ENCODE results near the gene MIPOL1. TPM values are rescaled to one million over a fixed set of nuclear protein-coding genes. Genes with fewer than 3 reads are reported as not detected.
"Not testable (repeated sequence)": the region's sequence is repeated elsewhere in the genome, so short reads cannot be mapped to it uniquely, and the experiment has no call there.

MIPOL1 gene
- total and polyA plus RNA-seq, 2 donors from 2014 or later, result 4.4 to 14.8 TPM

- no peaks in the 10 kb centered on the region for H3K4me1 ChIP-seq (ENCODE audit: control insufficient read depth in 2 of 3, insufficient read depth in 2 of 3, low read depth in 1 of 3, low read length in 3 of 3)
- H3K9me3 ChIP-seq (ENCODE audit: control insufficient read depth in 2 of 3, insufficient read depth in 1 of 3, low read length in 3 of 3), result peaks cover 0 to 4% (median 0%) of the 10 kb centered on the region in 3 donors
- DNase-seq (no peak), FAIRE-seq (no peak)
- no peak overlapping the region for H3K27ac ChIP-seq (ENCODE audit: low read depth in 2 of 2, low read length in 2 of 2)
- H3K9ac ChIP-seq (ENCODE audit: low read length in 3 of 3), result no peak overlapping the region
- H3K27me3 ChIP-seq (ENCODE audit: control insufficient read depth, insufficient read depth, low read length), result no peaks in the 10 kb centered on the region
- H3K4me3 ChIP-seq (ENCODE audit: low read length in 3 of 3), result no peak overlapping the region
- no peaks in the 10 kb centered on the region for H3K36me3 ChIP-seq (ENCODE audit: control insufficient read depth in 2 of 3, insufficient read depth in 3 of 3, low read length in 3 of 3)
- intact Hi-C loops (cut with DNase I), result no loop called here
- TF ChIP-seq, protein P1, sequence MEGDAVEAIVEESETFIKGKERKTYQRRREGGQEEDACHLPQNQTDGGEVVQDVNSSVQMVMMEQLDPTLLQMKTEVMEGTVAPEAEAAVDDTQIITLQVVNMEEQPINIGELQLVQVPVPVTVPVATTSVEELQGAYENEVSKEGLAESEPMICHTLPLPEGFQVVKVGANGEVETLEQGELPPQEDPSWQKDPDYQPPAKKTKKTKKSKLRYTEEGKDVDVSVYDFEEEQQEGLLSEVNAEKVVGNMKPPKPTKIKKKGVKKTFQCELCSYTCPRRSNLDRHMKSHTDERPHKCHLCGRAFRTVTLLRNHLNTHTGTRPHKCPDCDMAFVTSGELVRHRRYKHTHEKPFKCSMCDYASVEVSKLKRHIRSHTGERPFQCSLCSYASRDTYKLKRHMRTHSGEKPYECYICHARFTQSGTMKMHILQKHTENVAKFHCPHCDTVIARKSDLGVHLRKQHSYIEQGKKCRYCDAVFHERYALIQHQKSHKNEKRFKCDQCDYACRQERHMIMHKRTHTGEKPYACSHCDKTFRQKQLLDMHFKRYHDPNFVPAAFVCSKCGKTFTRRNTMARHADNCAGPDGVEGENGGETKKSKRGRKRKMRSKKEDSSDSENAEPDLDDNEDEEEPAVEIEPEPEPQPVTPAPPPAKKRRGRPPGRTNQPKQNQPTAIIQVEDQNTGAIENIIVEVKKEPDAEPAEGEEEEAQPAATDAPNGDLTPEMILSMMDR (IDR thresholded peaks at IDR 0.05; ENCODE audit: borderline replicate concordance, extremely low read depth, insufficient read depth), result no peak
Observed at GRCh38 chr14:37326434-37326833, 128.7 kb downstream of the MIPOL1 start.

- H3K9me3 ChIP-seq (ENCODE audit: control insufficient read depth in 2 of 3, insufficient read depth in 1 of 3, low read length in 3 of 3); H3K36me3 ChIP-seq (ENCODE audit: control insufficient read depth in 2 of 3, insufficient read depth in 3 of 3, low read length in 3 of 3); intact Hi-C loops (cut with DNase I); H3K4me3 ChIP-seq (ENCODE audit: low read length in 3 of 3); DNase-seq; H3K9ac ChIP-seq (ENCODE audit: low read length in 3 of 3); H3K27ac ChIP-seq (ENCODE audit: low read depth in 2 of 2, low read length in 2 of 2); H3K27me3 ChIP-seq (ENCODE audit: control insufficient read depth, insufficient read depth, low read length); H3K4me1 ChIP-seq (ENCODE audit: control insufficient read depth in 2 of 3, insufficient read depth in 2 of 3, low read depth in 1 of 3, low read length in 3 of 3); FAIRE-seq: not testable (repeated sequence)
Observed at GRCh38 chr14:37327933-37328332, 130.2 kb downstream of the MIPOL1 start.

DNA sequence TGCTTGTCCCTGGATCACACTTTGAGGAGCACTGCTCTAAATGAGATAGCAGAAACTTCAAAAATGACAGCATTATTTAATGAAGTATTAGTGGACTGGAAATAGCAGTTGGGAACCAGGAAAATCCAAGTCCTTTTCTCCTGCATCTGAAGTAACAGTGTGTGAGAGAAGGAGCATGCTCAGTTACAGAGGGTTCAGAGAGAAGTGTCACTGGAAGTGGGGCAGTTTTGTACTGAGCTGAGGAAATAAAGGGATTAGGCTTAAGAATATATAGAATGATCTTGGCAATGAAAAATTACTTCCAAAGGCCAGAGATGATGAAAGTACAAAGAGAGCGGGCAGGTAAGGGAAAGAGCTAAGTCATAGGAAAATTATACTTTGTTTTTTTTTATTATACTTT, 130.9 kb downstream of the MIPOL1 start:
- H3K27me3 ChIP-seq (ENCODE audit: control insufficient read depth, insufficient read depth, low read length), result no peaks in the 10 kb centered on the region
- TF ChIP-seq, protein P1 (IDR thresholded peaks at IDR 0.05; ENCODE audit: borderline replicate concordance, extremely low read depth, insufficient read depth), result no peak
- DNase-seq, result no peak
- no peaks in the 10 kb centered on the region for H3K36me3 ChIP-seq (ENCODE audit: control insufficient read depth in 2 of 3, insufficient read depth in 3 of 3, low read length in 3 of 3)
- no peak overlapping the region for H3K27ac ChIP-seq (ENCODE audit: low read depth in 2 of 2, low read length in 2 of 2)
- H3K9me3 ChIP-seq (ENCODE audit: control insufficient read depth in 2 of 3, insufficient read depth in 1 of 3, low read length in 3 of 3), result peaks cover 0 to 4% (median 0%) of the 10 kb centered on the region in 3 donors
- intact Hi-C loops (cut with DNase I), result no loop called here
- no peak for FAIRE-seq
- H3K9ac ChIP-seq (ENCODE audit: low read length in 3 of 3), result no peak overlapping the region
- no peaks in the 10 kb centered on the region for H3K4me1 ChIP-seq (ENCODE audit: control insufficient read depth in 2 of 3, insufficient read depth in 2 of 3, low read depth in 1 of 3, low read length in 3 of 3)
- no peak overlapping the region for H3K4me3 ChIP-seq (ENCODE audit: low read length in 3 of 3)

DNA sequence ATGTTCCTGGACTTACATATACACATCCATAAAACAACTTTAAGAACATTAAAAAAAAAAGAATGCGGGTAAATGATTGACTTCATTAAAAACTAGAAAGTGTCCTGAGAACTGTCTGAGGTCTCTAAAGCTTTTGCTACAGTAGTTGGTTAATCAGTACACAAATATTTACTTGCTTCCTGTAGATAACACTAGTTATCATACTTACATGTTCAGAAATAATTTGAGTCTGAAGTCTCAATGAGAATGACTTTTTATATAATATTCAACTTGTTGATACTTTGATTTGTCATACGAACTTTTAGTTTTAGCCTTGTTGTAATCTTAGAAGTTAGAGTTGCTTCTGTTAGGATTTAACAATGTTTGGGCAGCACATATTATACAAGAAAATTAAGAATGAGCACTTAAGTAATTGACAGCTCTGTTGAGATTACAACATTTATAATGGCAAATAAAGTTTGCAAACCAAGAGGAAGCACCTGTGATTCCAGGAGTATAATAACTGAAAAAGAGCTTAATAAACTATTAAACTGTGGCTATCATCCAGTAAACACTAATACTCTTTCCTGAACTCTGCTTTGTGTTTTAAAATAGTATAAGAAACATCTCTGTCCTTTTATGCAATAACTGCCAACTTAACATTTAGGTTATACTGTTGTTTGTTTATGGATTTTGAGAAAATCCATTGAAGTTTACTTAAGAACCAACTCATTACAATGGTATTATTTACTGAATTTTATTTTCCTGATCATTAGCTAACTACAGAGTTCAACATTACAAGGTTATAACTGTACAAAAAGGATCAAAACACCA, 131.7 kb downstream of the MIPOL1 start:
- H3K9ac ChIP-seq (ENCODE audit: low read length in 3 of 3), result no peak overlapping the region
- H3K9me3 ChIP-seq (ENCODE audit: control insufficient read depth in 2 of 3, insufficient read depth in 1 of 3, low read length in 3 of 3), result peaks cover 0 to 4% (median 0%) of the 10 kb centered on the region in 3 donors
- no peaks in the 10 kb centered on the region for H3K36me3 ChIP-seq (ENCODE audit: control insufficient read depth in 2 of 3, insufficient read depth in 3 of 3, low read length in 3 of 3)
- H3K27me3 ChIP-seq (ENCODE audit: control insufficient read depth, insufficient read depth, low read length), result no peaks in the 10 kb centered on the region
- no peaks in the 10 kb centered on the region for H3K4me1 ChIP-seq (ENCODE audit: control insufficient read depth in 2 of 3, insufficient read depth in 2 of 3, low read depth in 1 of 3, low read length in 3 of 3)
- FAIRE-seq (peak; percentile 50), DNase-seq (peak in 1 of 5 donors; percentile 10)
- H3K4me3 ChIP-seq (ENCODE audit: low read length in 3 of 3), result no peak overlapping the region
- TF ChIP-seq, protein P1 (IDR thresholded peaks at IDR 0.05; ENCODE audit: borderline replicate concordance, extremely low read depth, insufficient read depth), result no peak
- H3K27ac ChIP-seq (ENCODE audit: low read depth in 2 of 2, low read length in 2 of 2), result no peak overlapping the region
- intact Hi-C loops (cut with DNase I), result no loop called here
